Large intestine (tissue), 3 donors: ENCODE measurements around the gene FTH1. TPM values are rescaled to one million over a fixed set of nuclear protein-coding genes. Genes with fewer than 3 reads are reported as not detected.
"Not testable (repeated sequence)": the region's sequence is repeated elsewhere in the genome, so short reads cannot be mapped to it uniquely, and the experiment has no call there.

ENCODE experiments used
- DNase-seq, 2 donors: peaks; one replicate each; pipeline versions ENCODE4 v3.0.0 to v3.0.0-alpha.2; 2013
- H3K27ac ChIP-seq: one replicate; pipeline ENCODE4 v1.5.1; 2013; ENCODE audit warnings: low read length
- H3K27me3 ChIP-seq: 2 replicates; pipeline ENCODE4 v1.6.1; 2013; ENCODE audit warnings: low read length; ENCODE audit not compliant: control insufficient read depth, insufficient read depth
- H3K36me3 ChIP-seq: 2 replicates; pipeline ENCODE4 v1.6.1; 2013; ENCODE audit warnings: low read length; ENCODE audit not compliant: control insufficient read depth, insufficient read depth
- H3K4me1 ChIP-seq: one replicate; pipeline ENCODE4 v1.6.1; 2013; ENCODE audit warnings: low read length; ENCODE audit not compliant: control insufficient read depth, insufficient read depth
- H3K4me3 ChIP-seq: one replicate; pipeline ENCODE4 v1.5.1; 2013; ENCODE audit warnings: low read length
- H3K9me3 ChIP-seq: one replicate; pipeline ENCODE4 v1.6.1; 2013; ENCODE audit warnings: mild to moderate bottlenecking, low read depth, low read length, moderate library complexity; ENCODE audit not compliant: control insufficient read depth
- WGBS: methylation state at CpG from one replicate; pipeline ENCODE4 v1.1.5; 2013; ENCODE audit warnings: low lambda C conversion rate; ENCODE audit not compliant: insufficient coverage; 5-methylcytosine and 5-hydroxymethylcytosine counted together
- polyA plus RNA-seq: library from polyadenylated mRNA; unstranded; fragments of 120-200 nt; gene quantifications from one replicate; pipeline ENCODE4 v1.2.1, GENCODE V29; 2013

FTH1 gene
- polyA plus RNA-seq, 1 donor, result 5,100 TPM

DNA sequence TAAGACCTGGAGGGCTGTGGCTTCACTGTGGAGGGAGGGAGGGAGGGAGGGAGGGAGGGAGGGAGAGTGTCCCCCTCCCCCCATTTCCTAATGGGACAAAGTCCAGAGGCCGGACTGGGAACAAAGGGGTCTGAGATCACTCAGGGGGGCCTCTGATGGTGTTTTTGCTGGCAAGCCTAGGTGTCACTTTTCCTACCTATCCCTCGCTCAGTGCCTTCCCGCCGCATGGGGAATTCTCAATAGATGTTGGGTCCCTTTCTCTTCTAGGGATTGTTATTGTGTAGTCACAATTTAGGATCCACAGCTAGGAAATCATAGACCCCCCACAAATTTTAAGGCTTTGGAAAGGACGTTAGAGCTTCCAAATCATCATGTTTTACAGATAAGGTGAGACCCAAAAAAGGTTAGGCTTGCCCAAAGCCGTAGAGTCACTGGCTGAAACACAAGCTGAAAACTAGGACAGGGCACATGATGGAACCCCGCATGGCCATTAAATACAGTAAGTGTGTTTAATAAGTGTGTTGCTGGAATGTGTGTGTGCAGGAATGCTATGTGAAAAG lies 4.8 kb upstream of the FTH1 start:
- Histone ChIP-seq H3K36me3 (no peaks in the 10 kb centered on the region), H3K4me3 (no peak overlapping the region), H3K27me3 (no peaks in the 10 kb centered on the region), H3K9me3 (no peaks in the 10 kb centered on the region), H3K27ac (peak overlapping the region; percentile 97), H3K4me1 (peaks cover 78% of the 10 kb centered on the region)
- DNase-seq, result no peak
- WGBS, result no CpG with 5 or more reads among the region's 7 CpGs

DNA sequence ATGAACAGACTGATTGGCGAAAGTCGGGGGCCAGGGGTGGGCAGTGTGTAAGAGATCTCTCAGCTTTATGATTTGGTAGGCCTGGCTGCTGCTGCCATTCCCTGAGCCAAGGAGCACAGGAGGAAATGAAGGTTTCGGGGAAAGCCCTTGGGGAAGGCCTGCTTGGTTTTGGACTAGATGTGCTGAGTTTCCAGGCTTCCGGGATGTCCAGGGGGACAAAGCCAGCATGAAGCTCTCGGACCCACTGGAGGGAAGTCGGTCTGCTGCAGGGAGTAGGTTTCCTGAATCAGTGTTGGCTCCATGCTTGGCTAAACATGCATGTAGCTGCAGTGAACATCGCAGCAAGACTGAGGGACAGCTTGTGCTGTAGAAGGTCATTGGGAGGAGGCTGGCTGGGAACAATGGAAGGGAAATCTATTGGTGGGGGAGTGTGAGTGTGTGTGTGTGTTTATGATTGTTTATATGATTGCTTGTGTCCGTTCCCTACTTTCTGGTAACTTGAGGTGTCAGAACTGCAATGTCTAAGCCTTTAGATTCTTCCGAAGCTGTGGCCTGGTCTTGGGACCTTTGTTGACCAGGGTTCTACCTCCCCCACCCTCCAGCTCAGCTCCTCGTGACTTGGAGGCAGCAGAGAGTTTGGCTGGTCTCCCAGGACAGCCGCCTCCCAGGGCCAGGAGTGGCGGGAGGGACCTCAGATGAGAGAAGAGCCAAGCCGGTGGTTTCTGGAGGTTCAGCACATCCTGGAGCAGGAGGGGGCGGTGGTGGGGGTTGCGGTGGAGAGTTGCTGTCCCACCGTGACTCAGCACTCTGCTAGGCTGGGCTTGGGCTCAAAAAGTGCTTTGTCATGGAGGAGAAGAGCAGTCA lies 4.0 kb upstream of the FTH1 start:
- Histone ChIP-seq H3K36me3 (no peaks in the 10 kb centered on the region), H3K4me3 (no peak overlapping the region)
- WGBS, result no CpG with 5 or more reads among the region's 16 CpGs

DNA sequence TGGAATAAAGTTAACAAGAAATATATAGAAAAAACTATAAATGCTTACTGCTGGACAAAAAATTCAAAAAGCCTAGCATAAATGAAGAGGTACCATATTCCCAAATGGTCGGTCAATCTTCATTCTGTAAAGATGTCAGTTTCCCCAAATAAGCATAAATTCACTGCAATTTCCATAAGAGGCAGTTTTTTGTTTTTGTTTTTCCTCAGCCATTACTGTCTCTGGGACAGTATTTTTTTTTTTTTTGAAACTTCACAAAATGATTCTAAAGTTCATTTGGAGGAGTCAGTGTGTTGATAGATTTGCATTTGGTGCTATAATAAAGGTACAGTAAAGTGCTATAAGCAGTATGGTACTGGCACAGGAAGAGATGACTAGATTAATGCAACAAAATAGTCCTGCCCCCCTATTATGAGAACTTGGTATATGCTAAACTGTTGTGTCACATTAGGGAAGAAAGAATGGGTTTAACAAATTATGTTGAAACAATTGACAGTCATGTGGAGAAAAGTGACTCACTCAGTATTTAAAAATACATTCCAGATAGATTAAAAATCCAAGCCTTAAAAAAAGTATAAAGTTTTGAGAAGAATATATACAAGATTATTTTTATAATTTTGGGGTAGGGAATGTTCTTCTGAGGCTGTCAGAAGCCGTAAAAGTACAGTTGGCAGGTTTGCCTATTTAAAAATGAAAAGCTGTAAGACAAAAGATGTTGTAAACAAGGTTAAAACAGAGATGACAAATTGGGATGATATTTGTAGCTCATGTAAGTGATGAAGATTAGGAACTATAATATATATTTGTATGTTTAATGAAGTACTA lies 2.6 kb upstream of the FTH1 start:
- Histone ChIP-seq H3K36me3 (peaks cover 8% of the 10 kb centered on the region), H3K4me3 (no peak overlapping the region), H3K4me1 (peaks cover 60% of the 10 kb centered on the region), H3K27ac (peak overlapping the region; percentile 97), H3K27me3 (no peaks in the 10 kb centered on the region), H3K9me3 (no peaks in the 10 kb centered on the region)
- DNase-seq, result no peak
- 86% methylated on average over 1 of the region's 2 CpGs for WGBS

More for the DNA sequence above, 4.0 kb upstream of the FTH1 start:
- peaks cover 71% of the 10 kb centered on the region for H3K4me1 ChIP-seq
- peak; percentile 94 to 96 for DNase-seq
- H3K27ac ChIP-seq, result peak overlapping the region; percentile 97
- no peaks in the 10 kb centered on the region for H3K27me3 ChIP-seq
- no peaks in the 10 kb centered on the region for H3K9me3 ChIP-seq

DNA sequence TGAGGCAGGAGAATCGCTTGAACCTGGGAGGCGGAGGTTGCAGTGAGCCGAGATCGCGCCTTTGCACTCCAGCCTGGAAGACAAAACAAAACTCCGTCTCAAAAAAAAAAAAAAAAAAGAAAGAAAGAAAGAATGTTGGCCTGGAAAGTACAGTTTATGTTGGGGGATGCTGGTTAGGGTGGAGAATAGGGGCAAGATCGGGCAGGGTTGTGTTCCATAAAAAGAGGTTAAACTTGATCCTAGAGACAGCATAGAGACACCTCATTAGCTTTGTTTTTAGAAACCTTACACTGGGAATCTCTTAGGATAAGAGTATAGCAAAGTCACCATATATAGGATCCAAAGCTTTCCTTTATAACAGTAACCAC lies 1.9 kb upstream of the FTH1 start:
- H3K4me3 ChIP-seq, result no peak overlapping the region
- H3K9me3 ChIP-seq, result no peaks in the 10 kb centered on the region
- no peak overlapping the region for H3K27ac ChIP-seq
- H3K4me1 ChIP-seq, result peaks cover 59% of the 10 kb centered on the region
- no peak for DNase-seq
- 89% methylated on average over 5 of the region's 7 CpGs for WGBS
- peaks cover 15% of the 10 kb centered on the region for H3K36me3 ChIP-seq
- H3K27me3 ChIP-seq, result no peaks in the 10 kb centered on the region

DNA sequence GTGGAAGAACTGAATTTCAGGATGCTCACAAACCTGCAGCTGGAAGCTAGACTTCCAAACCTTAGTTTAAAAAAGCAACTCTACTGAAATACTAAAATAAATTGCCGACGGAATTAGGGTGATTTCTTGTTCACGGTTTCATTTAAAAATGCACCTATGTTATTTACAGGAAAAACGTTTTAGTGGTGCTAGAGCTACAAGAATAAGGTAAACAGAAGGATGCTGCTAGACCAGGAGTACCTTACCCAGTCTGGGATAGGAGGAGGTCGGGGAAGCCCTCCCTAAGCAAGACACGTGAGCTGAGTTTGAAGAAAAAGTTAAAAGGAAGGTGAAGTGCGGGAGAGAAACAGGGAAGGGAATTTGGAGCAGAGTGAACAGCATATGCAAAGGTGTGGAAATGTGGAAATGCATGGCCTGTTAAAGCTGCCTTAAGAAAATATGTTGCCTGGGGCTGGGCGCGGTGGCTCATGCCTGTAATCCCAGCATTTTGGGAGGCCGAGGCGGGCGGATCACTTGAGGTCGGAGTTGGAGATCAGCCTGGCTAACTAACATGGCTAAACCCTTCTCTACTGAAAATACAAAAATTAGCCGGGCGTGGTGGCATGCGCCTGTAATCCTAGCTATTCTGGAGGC lies 1.4 kb upstream of the FTH1 start:
- Histone ChIP-seq H3K4me3 (peak overlapping the region; percentile 84), H3K4me1 (peaks cover 59% of the 10 kb centered on the region), H3K27me3 (no peaks in the 10 kb centered on the region), H3K36me3 (peaks cover 20% of the 10 kb centered on the region), H3K9me3 (no peaks in the 10 kb centered on the region), H3K27ac (peak overlapping the region; percentile 97)
- 86% methylated on average over 2 of the region's 16 CpGs for WGBS
- DNase-seq, result no peak

DNA sequence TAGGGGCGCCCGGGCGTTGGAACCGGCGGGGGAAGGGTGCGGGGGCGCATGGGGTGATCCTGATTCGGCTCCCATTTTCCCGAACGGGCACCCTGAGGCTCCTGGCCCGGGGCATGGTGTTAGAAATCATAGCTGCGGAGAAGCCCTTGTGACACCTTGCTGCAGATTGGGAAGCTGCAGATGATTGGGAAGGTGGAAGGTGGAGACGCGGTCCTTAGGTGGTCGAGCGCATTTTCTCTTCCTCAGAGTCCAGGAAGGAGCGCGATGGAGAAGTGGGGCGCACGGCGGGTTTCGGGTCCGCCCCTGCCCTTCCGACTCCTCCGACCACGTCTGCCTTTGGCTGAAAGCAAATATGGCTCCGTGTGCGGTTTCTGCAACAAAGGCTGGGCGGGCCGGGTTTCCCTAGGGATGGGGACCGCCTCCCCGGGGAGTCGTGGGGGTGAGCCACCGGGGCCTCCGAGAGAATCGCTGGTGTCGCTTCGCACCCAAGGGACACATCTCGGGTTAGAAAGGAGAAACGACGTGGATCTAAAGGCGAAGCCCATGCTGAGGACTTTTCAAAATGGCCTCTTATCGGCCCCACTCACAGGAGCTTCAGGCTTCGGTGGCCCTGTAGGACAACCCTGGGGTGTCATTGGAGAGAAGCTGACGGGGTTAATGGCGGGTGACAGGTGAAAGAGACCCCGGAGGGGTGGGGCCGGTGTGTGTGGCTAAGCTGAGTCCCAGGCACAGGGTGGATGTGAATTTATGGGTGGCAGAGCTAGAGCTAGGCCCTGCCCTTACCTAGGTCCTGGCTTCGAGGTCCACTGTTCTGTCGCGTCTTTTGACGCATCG lies 707 bp upstream of the FTH1 start:
- no CpG with 5 or more reads among the region's 53 CpGs for WGBS
- Histone ChIP-seq H3K4me3 (peak overlapping the region; percentile 84), H3K4me1 (peaks cover 59% of the 10 kb centered on the region), H3K27me3 (no peaks in the 10 kb centered on the region), H3K9me3 (no peaks in the 10 kb centered on the region), H3K27ac (peak overlapping the region; percentile 97), H3K36me3 (peaks cover 27% of the 10 kb centered on the region)
- DNase-seq, result peak in 1 of 2 donors; percentile 80

DNA sequence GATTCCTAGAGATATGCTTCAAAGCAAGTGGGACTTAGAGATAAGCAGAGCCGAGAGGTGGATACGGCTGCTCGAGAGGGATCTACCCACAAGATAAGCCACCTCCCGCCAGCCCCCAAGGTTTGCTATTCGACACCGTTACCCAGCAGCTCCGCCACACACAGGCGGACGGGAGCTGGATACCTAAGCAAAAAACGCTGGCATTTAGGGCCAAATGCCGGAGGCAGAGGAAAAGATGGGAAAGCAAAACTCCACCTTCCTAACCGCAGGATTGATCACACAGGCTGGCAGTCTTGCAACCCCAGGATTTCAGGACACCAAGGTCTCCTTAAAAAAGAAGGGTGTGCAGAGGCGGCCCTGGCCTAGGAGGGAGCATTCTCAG lies 709 bp downstream of the FTH1 start:
- Histone ChIP-seq H3K4me1 (peaks cover 59% of the 10 kb centered on the region), H3K4me3 (peak overlapping the region; percentile 84), H3K9me3 (no peaks in the 10 kb centered on the region), H3K36me3 (peaks cover 35% of the 10 kb centered on the region), H3K27me3 (no peaks in the 10 kb centered on the region), H3K27ac (peak overlapping the region; percentile 93)
- no CpG with 5 or more reads among the region's 13 CpGs for WGBS
- peak in 1 of 2 donors; percentile 41 for DNase-seq

DNA sequence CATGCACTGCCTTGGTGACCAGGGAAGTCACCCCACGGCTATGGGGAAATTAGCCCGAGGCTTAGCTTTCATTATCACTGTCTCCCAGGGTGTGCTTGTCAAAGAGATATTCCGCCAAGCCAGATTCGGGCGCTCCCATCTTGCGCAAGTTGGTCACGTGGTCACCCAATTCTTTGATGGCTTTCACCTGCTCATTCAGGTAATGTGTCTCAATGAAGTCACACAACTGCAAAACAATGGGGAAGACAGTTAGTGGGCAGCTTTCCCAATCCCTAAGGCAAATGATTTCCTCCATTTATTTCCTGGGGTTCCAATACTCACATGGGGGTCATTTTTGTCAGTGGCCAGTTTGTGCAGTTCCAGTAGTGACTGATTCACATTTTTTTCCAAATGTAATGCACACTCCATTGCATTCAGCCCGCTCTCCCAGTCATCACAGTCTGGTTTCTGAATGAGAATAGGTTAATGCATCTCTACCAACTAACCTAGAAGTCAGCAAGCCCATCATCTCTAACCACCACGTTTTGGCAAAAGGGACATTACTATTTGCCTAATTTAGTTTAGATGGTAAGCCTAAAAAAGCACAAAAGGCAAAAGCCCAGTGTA lies 2.7 kb downstream of the FTH1 start:
- peak overlapping the region; percentile 84 for H3K4me3 ChIP-seq
- not testable (repeated sequence) for H3K9me3 ChIP-seq, H3K27me3 ChIP-seq
- H3K27ac ChIP-seq, result peak overlapping the region; percentile 93
- peaks cover 59% of the 10 kb centered on the region for H3K4me1 ChIP-seq
- peaks cover 39% of the 10 kb centered on the region for H3K36me3 ChIP-seq
- WGBS, result 20% methylated on average over 1 of the region's 9 CpGs
- peak in 1 of 2 donors; percentile 27 for DNase-seq

DNA sequence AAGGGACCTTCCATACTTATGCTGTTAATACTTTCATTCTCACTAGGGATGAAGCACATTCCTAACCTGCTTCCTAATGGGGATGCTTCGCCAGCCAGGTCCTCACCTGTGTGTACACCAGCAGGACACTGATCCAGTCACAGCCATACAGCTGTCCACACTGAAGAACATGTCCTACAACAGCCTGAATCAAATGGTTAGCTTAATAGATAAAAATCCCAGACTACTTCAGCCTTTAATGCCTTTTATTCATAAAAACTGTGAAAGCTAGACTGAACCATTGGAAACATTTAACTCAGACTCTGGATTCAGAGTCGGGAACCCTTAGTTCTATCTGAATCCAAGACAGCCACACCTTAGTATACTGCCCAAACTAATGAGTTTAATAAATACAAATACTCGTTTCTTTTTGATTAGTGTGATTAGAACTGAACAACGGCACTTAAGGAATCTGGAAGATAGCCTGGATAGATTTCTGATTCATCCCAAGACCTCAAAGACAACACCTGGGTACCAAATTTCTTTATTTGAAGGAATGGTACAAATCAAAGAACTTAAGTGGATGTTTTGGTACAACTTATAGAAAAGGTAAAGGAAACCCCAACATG lies 3.3 kb downstream of the FTH1 start:
- 40% methylated on average over 2 of the region's 4 CpGs for WGBS
- peak in 1 of 2 donors; percentile 33 for DNase-seq
- no peaks in the 10 kb centered on the region for H3K27me3 ChIP-seq
- peak overlapping the region; percentile 93 for H3K27ac ChIP-seq
- no peaks in the 10 kb centered on the region for H3K9me3 ChIP-seq
- H3K4me1 ChIP-seq, result peaks cover 60% of the 10 kb centered on the region
- peaks cover 41% of the 10 kb centered on the region for H3K36me3 ChIP-seq
- no peak overlapping the region for H3K4me3 ChIP-seq
